Measurements from ENCODE around the gene HES6.

DNA sequence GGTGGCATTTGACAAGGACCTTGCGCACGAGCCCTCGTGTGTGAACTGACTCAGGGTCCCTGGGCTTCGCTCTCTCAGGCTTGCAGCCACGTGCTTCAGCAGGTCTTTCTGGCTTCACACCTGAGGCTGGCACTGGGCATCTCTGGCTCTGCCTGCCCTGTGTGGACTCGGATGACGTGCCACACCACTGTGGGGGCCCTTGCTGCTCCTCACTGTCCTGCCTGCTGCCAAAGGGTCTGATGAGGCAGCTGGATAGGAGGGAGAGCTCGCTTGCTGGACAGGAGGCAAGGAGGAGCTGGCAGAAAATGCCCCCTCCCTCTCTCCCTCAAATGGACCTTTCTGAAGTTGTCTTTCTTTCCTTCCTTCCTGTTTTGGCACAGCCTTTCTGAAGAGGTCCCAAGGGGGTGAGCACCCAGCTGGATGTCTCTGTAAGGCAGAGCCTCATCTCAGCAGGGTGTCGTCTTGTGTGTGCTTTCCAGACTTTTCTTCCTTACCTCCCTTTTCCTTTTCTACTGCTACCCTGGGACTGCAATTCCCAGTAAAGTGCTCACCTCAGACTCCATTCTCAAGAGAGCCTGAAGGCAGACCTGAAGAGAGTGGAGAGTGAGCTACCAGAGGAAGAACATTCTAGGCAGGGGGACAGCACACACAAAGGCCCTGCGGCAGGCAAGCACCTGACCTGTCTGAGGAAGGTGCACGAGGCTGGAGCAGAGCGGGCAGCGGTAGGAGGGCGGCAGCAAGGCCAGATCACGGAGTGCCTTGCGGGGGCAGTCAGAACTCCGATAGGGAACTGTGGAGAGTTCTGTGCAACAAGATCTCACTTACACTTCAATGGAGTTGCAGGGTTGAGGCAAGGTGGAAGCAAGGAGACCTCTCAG, 43.3 kb upstream of the HES6 start:
- TF ChIP-seq, protein P1, sequence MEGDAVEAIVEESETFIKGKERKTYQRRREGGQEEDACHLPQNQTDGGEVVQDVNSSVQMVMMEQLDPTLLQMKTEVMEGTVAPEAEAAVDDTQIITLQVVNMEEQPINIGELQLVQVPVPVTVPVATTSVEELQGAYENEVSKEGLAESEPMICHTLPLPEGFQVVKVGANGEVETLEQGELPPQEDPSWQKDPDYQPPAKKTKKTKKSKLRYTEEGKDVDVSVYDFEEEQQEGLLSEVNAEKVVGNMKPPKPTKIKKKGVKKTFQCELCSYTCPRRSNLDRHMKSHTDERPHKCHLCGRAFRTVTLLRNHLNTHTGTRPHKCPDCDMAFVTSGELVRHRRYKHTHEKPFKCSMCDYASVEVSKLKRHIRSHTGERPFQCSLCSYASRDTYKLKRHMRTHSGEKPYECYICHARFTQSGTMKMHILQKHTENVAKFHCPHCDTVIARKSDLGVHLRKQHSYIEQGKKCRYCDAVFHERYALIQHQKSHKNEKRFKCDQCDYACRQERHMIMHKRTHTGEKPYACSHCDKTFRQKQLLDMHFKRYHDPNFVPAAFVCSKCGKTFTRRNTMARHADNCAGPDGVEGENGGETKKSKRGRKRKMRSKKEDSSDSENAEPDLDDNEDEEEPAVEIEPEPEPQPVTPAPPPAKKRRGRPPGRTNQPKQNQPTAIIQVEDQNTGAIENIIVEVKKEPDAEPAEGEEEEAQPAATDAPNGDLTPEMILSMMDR (conservative IDR thresholded peaks at IDR 0.05) = no peak
- no peak for TF ChIP-seq EZH2 (IDR thresholded peaks at IDR 0.05; ENCODE audit: low read depth)
